ENCODE measurements around the gene SBF2. TPM values are rescaled to one million over a fixed set of nuclear protein-coding genes. Genes with fewer than 3 reads are reported as not detected.
"Not testable (repeated sequence)": the region's sequence is repeated elsewhere in the genome, so short reads cannot be mapped to it uniquely, and the experiment has no call there.

Gene SBF2
- total RNA-seq, 2 experiments from 2014 or later, result 14.2 to 15.2 TPM

GRCh38 chr11:10038521-10039302 is 255.3 kb downstream of the SBF2 start:
- H3K27me3 Mint-ChIP-seq, result no peaks in the 10 kb centered on the region
- Histone ChIP-seq H3K36me3 (ENCODE audit: insufficient read depth, low read length) (no peaks in the 10 kb centered on the region), H3K4me1 (ENCODE audit: insufficient read depth, low read length) (no peaks in the 10 kb centered on the region), H3K4me3 (ENCODE audit: low read length) (no peak overlapping the region), H3K27me3 (ENCODE audit: control insufficient read depth in 1 of 2, insufficient read depth in 2 of 2, low read length in 2 of 2) (no peaks in the 10 kb centered on the region), H3K9me3 (ENCODE audit: control insufficient read depth in 1 of 2, insufficient read depth in 1 of 2, low read length in 2 of 2) (peaks cover 0 to 7% of the 10 kb centered on the region in 2 experiments), H3K27ac (ENCODE audit: low read depth in 1 of 2, low read length in 2 of 2) (no peak overlapping the region)
- H3K9me3 Mint-ChIP-seq, result no peaks in the 10 kb centered on the region
- no peaks in the 10 kb centered on the region for H3K4me1 Mint-ChIP-seq (ENCODE audit: low read depth)
- TF ChIP-seq CTCF (IDR thresholded peaks at IDR 0.05), result no peak
- peaks cover 36% of the 10 kb centered on the region for H3K36me3 Mint-ChIP-seq (ENCODE audit: low read depth)
- H3K4me3 Mint-ChIP-seq, result no peak overlapping the region
- CTCF ChIA-PET, result no interaction called here
- POLR2A ChIA-PET, result no interaction called here
- ATAC-seq (ENCODE audit: poor library complexity) (no peak), DNase-seq (no peak)
- no peak overlapping the region for H3K27ac Mint-ChIP-seq
- intact Hi-C loops (cut with DNase I, micrococcal nuclease), result no loop called here

GRCh38 chr11:10035932-10036331 is 258.1 kb downstream of the SBF2 start:
- H3K9me3 Mint-ChIP-seq; CTCF ChIA-PET; H3K27ac Mint-ChIP-seq; H3K4me3 Mint-ChIP-seq; intact Hi-C loops (cut with DNase I, micrococcal nuclease); H3K27ac ChIP-seq (ENCODE audit: low read depth in 1 of 2, low read length in 2 of 2); H3K36me3 ChIP-seq (ENCODE audit: insufficient read depth, low read length); H3K4me1 ChIP-seq (ENCODE audit: insufficient read depth, low read length); H3K9me3 ChIP-seq (ENCODE audit: control insufficient read depth in 1 of 2, insufficient read depth in 1 of 2, low read length in 2 of 2); H3K27me3 Mint-ChIP-seq; H3K4me3 ChIP-seq (ENCODE audit: low read length); POLR2A ChIA-PET; H3K27me3 ChIP-seq (ENCODE audit: control insufficient read depth in 1 of 2, insufficient read depth in 2 of 2, low read length in 2 of 2); ATAC-seq (ENCODE audit: poor library complexity); DNase-seq; H3K4me1 Mint-ChIP-seq (ENCODE audit: low read depth): not testable (repeated sequence)
- peaks cover 13% of the 10 kb centered on the region for H3K36me3 Mint-ChIP-seq (ENCODE audit: low read depth)

GRCh38 chr11:10032935-10033334 is 261.1 kb downstream of the SBF2 start:
- intact Hi-C loops (cut with DNase I, micrococcal nuclease), result no loop called here
- DNase-seq (no peak), ATAC-seq (ENCODE audit: poor library complexity) (no peak)
- no peaks in the 10 kb centered on the region for H3K9me3 Mint-ChIP-seq
- Histone ChIP-seq H3K27me3 (ENCODE audit: control insufficient read depth in 1 of 2, insufficient read depth in 2 of 2, low read length in 2 of 2) (no peaks in the 10 kb centered on the region), H3K4me1 (ENCODE audit: insufficient read depth, low read length) (no peaks in the 10 kb centered on the region), H3K27ac (ENCODE audit: low read depth in 1 of 2, low read length in 2 of 2) (no peak overlapping the region), H3K4me3 (ENCODE audit: low read length) (no peak overlapping the region), H3K9me3 (ENCODE audit: control insufficient read depth in 1 of 2, insufficient read depth in 1 of 2, low read length in 2 of 2) (peaks cover 0 to 3% of the 10 kb centered on the region in 2 experiments), H3K36me3 (ENCODE audit: insufficient read depth, low read length) (no peaks in the 10 kb centered on the region)
- no peak for TF ChIP-seq CTCF (IDR thresholded peaks at IDR 0.05)
- no peak overlapping the region for H3K27ac Mint-ChIP-seq
- H3K4me1 Mint-ChIP-seq (ENCODE audit: low read depth), result no peaks in the 10 kb centered on the region
- POLR2A ChIA-PET, result no interaction called here
- no peaks in the 10 kb centered on the region for H3K27me3 Mint-ChIP-seq
- peaks cover 10% of the 10 kb centered on the region for H3K36me3 Mint-ChIP-seq (ENCODE audit: low read depth)
- CTCF ChIA-PET, result no interaction called here
- H3K4me3 Mint-ChIP-seq, result no peak overlapping the region

GRCh38 chr11:10030122-10030490 is 263.9 kb downstream of the SBF2 start:
- Mint-ChIP-seq H3K4me3 (no peak overlapping the region), H3K36me3 (ENCODE audit: low read depth) (peaks cover 18% of the 10 kb centered on the region), H3K27me3 (no peaks in the 10 kb centered on the region), H3K4me1 (ENCODE audit: low read depth) (no peaks in the 10 kb centered on the region), H3K27ac (no peak overlapping the region), H3K9me3 (no peaks in the 10 kb centered on the region)
- no peaks in the 10 kb centered on the region for H3K36me3 ChIP-seq (ENCODE audit: insufficient read depth, low read length)
- H3K27ac ChIP-seq (ENCODE audit: low read depth in 1 of 2, low read length in 2 of 2), result no peak overlapping the region
- ATAC-seq (ENCODE audit: poor library complexity) (no peak), DNase-seq (no peak)
- no peaks in the 10 kb centered on the region for H3K27me3 ChIP-seq (ENCODE audit: control insufficient read depth in 1 of 2, insufficient read depth in 2 of 2, low read length in 2 of 2)
- TF ChIP-seq CTCF (IDR thresholded peaks at IDR 0.05), result no peak
- intact Hi-C loops (cut with DNase I, micrococcal nuclease), result no loop called here
- H3K4me3 ChIP-seq (ENCODE audit: low read length), result no peak overlapping the region
- peaks cover 0 to 3% of the 10 kb centered on the region in 2 experiments for H3K9me3 ChIP-seq (ENCODE audit: control insufficient read depth in 1 of 2, insufficient read depth in 1 of 2, low read length in 2 of 2)
- ChIA-PET CTCF (no interaction called here), POLR2A (no interaction called here)
- no peaks in the 10 kb centered on the region for H3K4me1 ChIP-seq (ENCODE audit: insufficient read depth, low read length)
